Psoas muscle (tissue), 8 donors: ENCODE data around the gene ADAMTS13. TPM values are rescaled to one million over a fixed set of nuclear protein-coding genes. Genes with fewer than 3 reads are reported as not detected.
A peak's percentile ranks its signal among the peaks of the same experiment; 100 is the strongest.

Experiments used
- ATAC-seq, 4 donors: fragments of 200-7000 bp; cut with Tn5 transposase; one replicate each; pipeline ENCODE4 v1.9.1; 2020; ENCODE audit warnings: moderate library complexity in 3 of 4, mild to moderate bottlenecking in 2 of 4
- DNase-seq, 2 donors: peaks; one replicate each; pipeline ENCODE4 v3.0.0-alpha.2; 2020
- H3K27ac ChIP-seq: fragments of 200-600 bp; one replicate; pipeline ENCODE4 v1.8.0; 2022
- H3K27me3 ChIP-seq, 3 donors: fragments of 200-600 bp in 1 of 3; one replicate each; pipeline versions ENCODE4 v1.6.1 to v1.8.0; 2013 to 2022; ENCODE audit warnings: low read length in 2 of 3, mild to moderate bottlenecking in 2 of 3, moderate library complexity in 1 of 3; ENCODE audit not compliant: insufficient read depth in 3 of 3
- H3K36me3 ChIP-seq, 2 donors: fragments of 200-600 bp in 1 of 2; one replicate each; pipeline versions ENCODE4 v1.6.1 to v1.8.0; 2013 to 2022; ENCODE audit warnings: low read depth in 1 of 2, mild to moderate bottlenecking in 1 of 2, moderate library complexity in 1 of 2; ENCODE audit not compliant: insufficient read depth in 1 of 2
- H3K4me1 ChIP-seq: fragments of 200-600 bp; one replicate; pipeline ENCODE4 v1.8.0; 2022
- H3K4me3 ChIP-seq: fragments of 200-600 bp; one replicate; pipeline ENCODE4 v1.8.0; 2022; ENCODE audit warnings: mild to moderate bottlenecking
- H3K9me3 ChIP-seq: fragments of 200-600 bp; one replicate; pipeline ENCODE4 v1.8.0; 2022
- CTCF ChIP-seq: fragments of 200-600 bp; IDR thresholded peaks from one replicate; pipeline ENCODE4 v1.8.0; 2022; ENCODE audit warnings: antibody characterized with exemption
- WGBS, 3 donors: extraction: QIAGEN DNeasy Blood & Tissue Kit; methylation state at CpG; one replicate each; pipeline versions ENCODE4 v1.1.6 to v1.1.7; 2013; 5-methylcytosine and 5-hydroxymethylcytosine counted together
- intact Hi-C, 2 donors: fragments of 100-400 bp; cut with DNase I; formaldehyde crosslinking; loops; one replicate each; pipeline versions ENCODE4 v1.11.0 to v1.14.2; 2022
- polyA plus RNA-seq, 3 donors: library from polyadenylated mRNA; stranded (reverse); fragments of 200-250 nt; gene quantifications; one replicate each; pipeline ENCODE4 v1.2.3, GENCODE V29; 2013
- total RNA-seq, 4 donors: library from RNA; stranded (reverse); fragmentation: NEBNext Ultra II Directional in 2 of 4; extraction: Animal tissue kit (Norgen Biotek cat#: 25700) in 2 of 4; gene quantifications; one replicate each; pipeline versions ENCODE4 v1.2.1 to v1.2.4, GENCODE V29; 2021 to 2023
- donor health status: healthy with polysubstance abuse.
- donor health status: DM: no; HTN: no; CAD: no; lungs with moderate emphysema.
- donor health status: Bipolar disorder and iron deficiency.
- donor health status: healthy.
- donor health status: DM: yes; HTN: yes; CAD: no.
- donor health status: DM: no; HTN: no; CAD: no.
- donor health status: DM: no; HTN: no; CAD: no.
- donor health status: DM: yes; HTN: yes; CAD: no.

ADAMTS13 gene
- total and polyA plus RNA-seq, 7 donors: 0.73 to 6.7 (median 2.5) TPM

GRCh38 chr9:133458643-133459312, 36.6 kb downstream of the ADAMTS13 start:
- H3K27ac ChIP-seq: peak overlapping the region; percentile 92
- peaks cover 17% of the 10 kb centered on the region for H3K4me1 ChIP-seq
- TF ChIP-seq CTCF: no peak
- no peaks in the 10 kb centered on the region for H3K27me3 ChIP-seq
- DNase-seq (no peak), ATAC-seq (no peak)
- no peaks in the 10 kb centered on the region for H3K9me3 ChIP-seq
- peak overlapping the region; percentile 93 for H3K4me3 ChIP-seq
- 40 to 67% (median 53%) methylated on average over 16 of the region's 16 CpGs for WGBS, 3 donors
- intact Hi-C loops: loop anchor here in 1 of 2 donors (2.0 kb wide), 1 partner anchor 42 kb away; no protein-coding TSS in a partner anchor
- H3K36me3 ChIP-seq: peaks cover 0 to 4% of the 10 kb centered on the region in 2 donors

GRCh38 chr9:133459476-133460404, 37.6 kb downstream of the ADAMTS13 start, which contains the start of gene CACFD1:
CACFD1 (plus strand) TSS chr9:133459978; CDS start chr9:133460067, 89 bp downstream.
- Histone ChIP-seq H3K9me3 (no peaks in the 10 kb centered on the region), H3K36me3 (peaks cover 0 to 4% of the 10 kb centered on the region in 2 donors), H3K27me3 (no peaks in the 10 kb centered on the region), H3K4me1 (peaks cover 17% of the 10 kb centered on the region), H3K27ac (peak within 1 kb of the TSS; percentile 92), H3K4me3 (peak within 1 kb of the TSS; percentile 93)
- 1 to 2% (median 1%) methylated on average over 51 to 86 of the region's 86 CpGs for WGBS, 3 donors
- ATAC-seq (peak; percentile 92 to 95 (median 92)), DNase-seq (peak; percentile 97 to 98)
- intact Hi-C loops: loop anchor here (2.0 to 10.0 kb wide), 3 partner anchors 42 to 105 kb away; partner anchors contain the start of genes REXO4 (in 1 of the 2), SURF1 (in 1 of the 2) and SURF2 (in 1 of the 2)
- TF ChIP-seq CTCF: no peak

- no peak for TF ChIP-seq CTCF
- intact Hi-C loops: loop anchor here (5.0 to 10.0 kb wide), 2 partner anchors 43 to 106 kb away; partner anchors contain the start of genes REXO4 (in 1 of the 2), SURF1 (in 1 of the 2) and SURF2 (in 1 of the 2)
- H3K4me1 ChIP-seq: peaks cover 17% of the 10 kb centered on the region
- no peaks in the 10 kb centered on the region for H3K9me3 ChIP-seq
- WGBS, 3 donors: 17 to 24% (median 20%) methylated on average over 21 to 30 of the region's 30 CpGs
- H3K27me3 ChIP-seq: no peaks in the 10 kb centered on the region
- DNase-seq (no peak), ATAC-seq (peak; percentile 2 to 41 (median 32))
- H3K36me3 ChIP-seq: peaks cover 0 to 12% of the 10 kb centered on the region in 2 donors
- H3K4me3 ChIP-seq: peak overlapping the region; percentile 93
- peak overlapping the region; percentile 92 for H3K27ac ChIP-seq
These were observed 38.4 kb downstream of the ADAMTS13 start for GRCh38 chr9:133460405-133461175.

GRCh38 chr9:133461975-133462374, 39.8 kb downstream of the ADAMTS13 start:
- no peak overlapping the region for H3K4me3 ChIP-seq
- peaks cover 17% of the 10 kb centered on the region for H3K4me1 ChIP-seq
- TF ChIP-seq CTCF: no peak
- no peak for DNase-seq
- H3K27me3 ChIP-seq: no peaks in the 10 kb centered on the region
- no peak overlapping the region for H3K27ac ChIP-seq
- no peaks in the 10 kb centered on the region for H3K9me3 ChIP-seq
- H3K36me3 ChIP-seq: peaks cover 0 to 18% of the 10 kb centered on the region in 2 donors
- WGBS, 3 donors: 46 to 59% (median 53%) methylated on average over 4 of the region's 4 CpGs
- no peak for ATAC-seq
- intact Hi-C loops: loop anchor here (5.0 to 10.0 kb wide), 2 partner anchors 45 to 107 kb away; partner anchors contain the start of genes REXO4 (in 1 of the 2), SURF1 (in 1 of the 2) and SURF2 (in 1 of the 2)
